Adrenal gland (tissue), 12 donors: Measurements from ENCODE around the gene RAB6A. TPM values are rescaled to one million over a fixed set of nuclear protein-coding genes. Genes with fewer than 3 reads are reported as not detected.
A peak's percentile ranks its signal among the peaks of the same experiment; 100 is the strongest.

Experiments used
- DNase-seq, 7 donors: peaks; one replicate each; pipeline ENCODE4 v3.0.0-alpha.2; 2019 to 2020
- H3K27ac ChIP-seq, 5 donors: fragments of 200-600 bp; sonication (generic) in 4 of 5; 1 replicate in 3 of 5; 2 replicates in 2 of 5; pipeline versions ENCODE4 v1.5.1 to v1.8.0; 2016 to 2020; ENCODE audit warnings: mild to moderate bottlenecking in 1 of 5
- H3K27me3 ChIP-seq: fragments of 200-600 bp; 2 replicates; pipeline ENCODE4 v1.8.0; 2021
- H3K36me3 ChIP-seq, 2 donors: fragments of 200-600 bp; replicated peaks in 1 of 2; 1 replicate in 1 of 2; 2 replicates in 1 of 2; pipeline versions ENCODE4 v1.5.1 to v1.8.0; 2018 to 2022
- H3K4me1 ChIP-seq, 2 donors: fragments of 200-600 bp; replicated peaks in 1 of 2; 1 replicate in 1 of 2; 2 replicates in 1 of 2; pipeline versions ENCODE4 v1.5.1 to v1.8.0; 2018 to 2021
- H3K4me3 ChIP-seq, 4 donors: fragments of 200-600 bp; sonication (generic) in 3 of 4; one replicate each; pipeline ENCODE4 v1.5.1; 2016 to 2018
- H3K9me3 ChIP-seq, 3 donors: fragments of 200-600 bp; sonication (generic) in 1 of 3; replicated peaks in 1 of 3; 1 replicate in 2 of 3; 2 replicates in 1 of 3; pipeline versions ENCODE4 v1.5.1 to v1.8.0; 2016 to 2021
- POLR2A ChIP-seq, 2 donors: fragments of 450-650 bp; IDR thresholded peaks; one replicate each; pipeline ENCODE4 v1.6.1; 2017; ENCODE audit warnings: antibody characterized with exemption in 2 of 2, mild to moderate bottlenecking in 2 of 2, moderate library complexity in 1 of 2
- WGBS, 4 donors: extraction: QIAGEN DNeasy Blood & Tissue Kit in 2 of 4; methylation state at CpG; one replicate each; pipeline versions ENCODE4 v1.1.5 to v1.1.7; 2013 to 2017; 5-methylcytosine and 5-hydroxymethylcytosine counted together
- intact Hi-C, 2 donors: fragments of 100-400 bp; cut with DNase I; formaldehyde crosslinking; loops; one replicate each; pipeline versions ENCODE4 v1.14.1 to v1.15.0; 2022 to 2023
- polyA plus RNA-seq, 3 donors: library from polyadenylated mRNA; stranded (reverse); fragments of 200-250 nt in 2 of 3; fragments of 350-450 nt in 1 of 3; fragmentation: Illumina TruSeq in 1 of 3; extraction: RNeasy Lipid Tissue Mini Kit (QIAGEN cat#74804) in 1 of 3; gene quantifications; one replicate each; pipeline ENCODE4 v1.2.3, GENCODE V29; 2013 to 2014
- total RNA-seq, 9 donors: library from RNA; depleted of rRNA in 4 of 9; stranded (reverse); fragments of >200 nt in 4 of 9; fragments of 120-200 nt in 1 of 9; fragmentation: NEBNext Ultra II Directional in 1 of 9; extraction: Animal tissue kit (Norgen Biotek cat#: 25700) in 1 of 9; gene quantifications; one replicate each; pipeline versions ENCODE4 v1.1.0 to v1.2.4, GENCODE V29; 2013 to 2023
- TF ChIP-seq, protein P1 (sequence below), 6 experiments: fragments of 450-650 bp in 4 of 6; fragments of 200-600 bp in 2 of 6; sonication (generic) in 1 of 6; IDR thresholded peaks; 1 replicate in 5 of 6; 2 replicates in 1 of 6; pipeline versions ENCODE4 v1.5.1 to v1.8.0; 2016 to 2021; ENCODE audit warnings: antibody characterized with exemption in 6 of 6, mild to moderate bottlenecking in 2 of 6, moderate library complexity in 1 of 6
- donor health status: healthy with polysubstance abuse.
- donor health status: Bipolar disorder and iron deficiency.
- donor health status: DM: yes; HTN: yes; CAD: no.
- donor health status: DM: no; HTN: no; CAD: no.
- donor health status: DM: no; HTN: no; CAD: no.
- donor health status: DM: yes; HTN: yes; CAD: no.

Gene RAB6A
- total and polyA plus RNA-seq, 12 donors: 27.8 to 283 (median 131) TPM

DNA sequence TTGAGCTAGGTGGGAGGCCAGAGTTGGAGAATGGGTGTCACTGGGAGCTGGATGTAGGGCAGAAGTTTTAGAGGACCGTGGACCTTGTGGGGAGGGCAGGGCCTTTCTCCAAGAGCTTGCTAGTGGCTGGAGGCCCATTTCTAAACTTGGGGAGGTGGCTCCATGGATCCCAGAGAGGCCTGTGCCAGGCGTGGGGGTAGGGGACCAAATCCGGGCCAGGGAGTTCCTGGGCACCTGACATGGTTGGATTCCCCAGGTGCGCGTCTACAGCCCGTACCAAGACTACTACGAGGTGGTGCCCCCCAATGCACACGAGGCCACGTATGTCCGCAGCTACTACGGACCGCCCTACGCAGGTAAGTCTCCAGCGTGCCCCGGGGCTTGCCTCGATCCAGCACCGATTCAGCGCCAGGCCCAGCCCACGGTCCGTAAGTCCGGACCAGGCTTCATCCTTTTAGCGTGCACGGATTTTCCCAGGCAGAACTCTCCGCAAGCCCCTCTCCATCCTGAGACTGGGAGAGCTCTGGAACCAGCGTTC is 100.3 kb downstream of the RAB6A start:
- no peak for TF ChIP-seq POLR2A (IDR thresholded peaks at IDR 0.05)
- TF ChIP-seq, protein P1, sequence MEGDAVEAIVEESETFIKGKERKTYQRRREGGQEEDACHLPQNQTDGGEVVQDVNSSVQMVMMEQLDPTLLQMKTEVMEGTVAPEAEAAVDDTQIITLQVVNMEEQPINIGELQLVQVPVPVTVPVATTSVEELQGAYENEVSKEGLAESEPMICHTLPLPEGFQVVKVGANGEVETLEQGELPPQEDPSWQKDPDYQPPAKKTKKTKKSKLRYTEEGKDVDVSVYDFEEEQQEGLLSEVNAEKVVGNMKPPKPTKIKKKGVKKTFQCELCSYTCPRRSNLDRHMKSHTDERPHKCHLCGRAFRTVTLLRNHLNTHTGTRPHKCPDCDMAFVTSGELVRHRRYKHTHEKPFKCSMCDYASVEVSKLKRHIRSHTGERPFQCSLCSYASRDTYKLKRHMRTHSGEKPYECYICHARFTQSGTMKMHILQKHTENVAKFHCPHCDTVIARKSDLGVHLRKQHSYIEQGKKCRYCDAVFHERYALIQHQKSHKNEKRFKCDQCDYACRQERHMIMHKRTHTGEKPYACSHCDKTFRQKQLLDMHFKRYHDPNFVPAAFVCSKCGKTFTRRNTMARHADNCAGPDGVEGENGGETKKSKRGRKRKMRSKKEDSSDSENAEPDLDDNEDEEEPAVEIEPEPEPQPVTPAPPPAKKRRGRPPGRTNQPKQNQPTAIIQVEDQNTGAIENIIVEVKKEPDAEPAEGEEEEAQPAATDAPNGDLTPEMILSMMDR (IDR thresholded peaks at IDR 0.05): no peak
- intact Hi-C loops: loop anchor here in 1 of 2 donors (2.0 to 5.0 kb wide), 3 partner anchors 33 to 358 kb away; no protein-coding TSS in a partner anchor
- H3K27ac ChIP-seq: no peak overlapping the region
- H3K4me3 ChIP-seq: peak overlapping the region in 1 of 4 donors; percentile 45
- WGBS, 4 donors: 19 to 47% (median 31%) methylated on average over 4 to 25 of the region's 25 CpGs
- peaks cover 0 to 19% of the 10 kb centered on the region in 2 donors for H3K4me1 ChIP-seq
- H3K27me3 ChIP-seq: no peaks in the 10 kb centered on the region
- no peaks in the 10 kb centered on the region for H3K36me3 ChIP-seq
- no peaks in the 10 kb centered on the region for H3K9me3 ChIP-seq
- DNase-seq: peak in 2 of 7 donors; percentile 21 to 23

DNA sequence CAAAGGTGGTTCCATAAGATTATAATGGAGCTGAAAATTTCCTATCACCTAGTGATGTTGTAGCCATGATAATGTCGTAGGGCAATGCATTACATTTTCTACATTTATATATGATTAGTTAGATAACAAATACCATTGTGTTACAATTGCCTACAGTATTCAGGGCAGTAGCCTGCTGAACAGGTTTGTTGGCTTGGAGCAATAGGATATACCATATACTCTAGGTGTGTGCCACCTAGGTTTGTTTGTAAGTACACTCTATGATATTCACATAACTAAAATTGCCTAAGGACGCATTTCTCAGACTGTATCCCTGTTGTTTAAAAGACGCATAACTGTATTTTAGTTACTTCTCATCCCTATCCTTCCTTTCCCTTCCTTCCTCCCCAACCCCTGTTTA is 100.9 kb downstream of the RAB6A start:
- TF ChIP-seq, protein P1 (IDR thresholded peaks at IDR 0.05): no peak
- TF ChIP-seq POLR2A (IDR thresholded peaks at IDR 0.05): no peak
- no peaks in the 10 kb centered on the region for H3K9me3 ChIP-seq
- 70 to 85% (median 78%) methylated on average over 3 of the region's 3 CpGs for WGBS, 4 donors
- intact Hi-C loops: loop anchor here in 1 of 2 donors (2.0 to 10.0 kb wide), 4 partner anchors 33 to 358 kb away; no protein-coding TSS in a partner anchor
- H3K36me3 ChIP-seq: no peaks in the 10 kb centered on the region
- no peak for DNase-seq
- H3K27me3 ChIP-seq: no peaks in the 10 kb centered on the region
- H3K4me1 ChIP-seq: peaks cover 0 to 13% of the 10 kb centered on the region in 2 donors
- no peak overlapping the region for H3K4me3 ChIP-seq
- no peak overlapping the region for H3K27ac ChIP-seq

DNA sequence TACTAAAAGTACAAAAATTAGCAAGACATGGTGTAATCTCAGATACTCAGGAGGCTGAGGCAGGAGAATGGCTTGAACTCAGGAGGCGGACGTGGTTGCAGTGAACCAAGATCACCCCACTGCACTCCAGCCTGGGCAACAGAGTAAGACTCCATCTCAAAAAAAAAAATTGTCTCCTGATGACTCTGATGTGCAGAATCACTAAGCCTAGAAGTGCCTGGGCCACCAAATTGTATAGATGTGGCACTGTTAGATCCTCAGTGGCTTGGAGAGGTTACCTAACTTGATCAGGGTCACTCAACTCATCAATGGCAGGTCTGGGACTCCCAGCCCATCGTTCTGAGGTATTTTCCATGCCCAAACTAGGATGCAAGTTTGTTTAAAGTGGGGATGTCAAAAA is 103.9 kb downstream of the RAB6A start:
- no peak overlapping the region for H3K4me3 ChIP-seq
- intact Hi-C loops: loop anchor here in 1 of 2 donors (10.0 kb wide), 1 partner anchor 312 kb away; no protein-coding TSS in a partner anchor
- H3K27me3 ChIP-seq: no peaks in the 10 kb centered on the region
- no peak for TF ChIP-seq POLR2A (IDR thresholded peaks at IDR 0.05)
- TF ChIP-seq, protein P1 (IDR thresholded peaks at IDR 0.05): no peak
- H3K9me3 ChIP-seq: no peaks in the 10 kb centered on the region
- H3K4me1 ChIP-seq: peaks cover 0 to 12% of the 10 kb centered on the region in 2 donors
- 58 to 93% (median 67%) methylated on average over 3 of the region's 3 CpGs for WGBS, 4 donors
- no peak overlapping the region for H3K27ac ChIP-seq
- H3K36me3 ChIP-seq: no peaks in the 10 kb centered on the region
- DNase-seq: no peak

DNA sequence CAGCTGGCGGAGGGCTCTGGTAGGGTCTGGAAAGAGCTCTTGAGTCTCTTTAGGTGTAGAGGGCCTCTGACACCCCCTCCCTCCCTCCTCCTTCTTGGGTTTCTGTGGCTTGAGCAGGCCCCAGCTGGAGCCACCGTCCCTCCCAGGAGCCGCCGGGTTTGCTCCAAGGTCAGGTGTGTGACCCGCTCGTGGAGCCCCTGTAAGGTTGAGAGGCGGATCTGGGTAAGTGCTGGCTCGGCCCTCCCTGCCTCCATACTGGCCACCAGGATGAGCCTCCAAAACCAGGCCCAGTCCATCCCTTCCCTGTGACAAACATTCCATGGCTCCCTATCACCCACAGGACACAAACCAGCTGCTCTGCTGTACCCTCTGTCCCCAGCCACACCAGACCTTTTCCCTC is 105.2 kb downstream of the RAB6A start:
- TF ChIP-seq, protein P1 (IDR thresholded peaks at IDR 0.05): no peak
- no peak for TF ChIP-seq POLR2A (IDR thresholded peaks at IDR 0.05)
- intact Hi-C loops: loop anchor here in 1 of 2 donors (10.0 kb wide), 1 partner anchor 311 kb away; no protein-coding TSS in a partner anchor
- Histone ChIP-seq H3K4me3 (no peak overlapping the region), H3K36me3 (no peaks in the 10 kb centered on the region), H3K27me3 (no peaks in the 10 kb centered on the region), H3K4me1 (peaks cover 0 to 6% of the 10 kb centered on the region in 2 donors), H3K9me3 (no peaks in the 10 kb centered on the region), H3K27ac (no peak overlapping the region)
- 90 to 94% (median 91%) methylated on average over 2 to 8 of the region's 8 CpGs for WGBS, 4 donors
- DNase-seq: no peak
